IMR-90 (cell line): ENCODE measurements around the gene NAGK.
"Not testable (repeated sequence)": the region's sequence is repeated elsewhere in the genome, so short reads cannot be mapped to it uniquely, and the experiment has no call there.

Source experiments
- CTCF ChIP-seq: conservative IDR thresholded peaks from 2 replicates; pipeline ENCODE4 v1.5.1; 2012; ENCODE audit warnings: mild to moderate bottlenecking, low read depth, low read length, improper control_type of control experiment
- ELK1 ChIP-seq: fragments of 150-350 bp; IDR thresholded peaks from 2 replicates; pipeline ENCODE4 v1.6.1; 2016; ENCODE audit warnings: low read depth, mild to moderate bottlenecking, low read length, moderate library complexity, borderline replicate concordance
- MAZ ChIP-seq: IDR thresholded peaks from 2 replicates; pipeline ENCODE4 v1.6.1; 2012; ENCODE audit warnings: low read depth, mild to moderate bottlenecking, low read length, improper control_type of control experiment, moderate library complexity, borderline replicate concordance
- POLR2A ChIP-seq: IDR thresholded peaks from 2 replicates; pipeline ENCODE4 v1.6.1; 2012; ENCODE audit warnings: mild to moderate bottlenecking, low read depth, low read length
- RAD21 ChIP-seq: IDR thresholded peaks from 2 replicates; pipeline ENCODE4 v1.6.1; 2012; ENCODE audit warnings: low read length, improper control_type of control experiment
- USF2 ChIP-seq: fragments of 150-350 bp; IDR thresholded peaks from 2 replicates; pipeline ENCODE4 v1.6.1; 2017; ENCODE audit warnings: mild to moderate bottlenecking, antibody characterized with exemption, low read length, low read depth

- not testable (repeated sequence) for TF ChIP-seq POLR2A, CTCF, USF2, ELK1, MAZ, RAD21
Observed at GRCh38 chr2:71036296-71036695, 32.2 kb upstream of the NAGK start.
